B cell (primary cell): ENCODE data around the gene PLS3.

Experiments used
- EZH2 ChIP-seq: IDR thresholded peaks from 2 replicates; pipeline ENCODE4 v1.6.1; 2012; ENCODE audit warnings: borderline replicate concordance, low read depth, mild to moderate bottlenecking, moderate library complexity, low read length; ENCODE audit not compliant: insufficient read depth, poor library complexity, severe bottlenecking
- TF ChIP-seq, protein P1 (sequence below): fragments of 200-600 bp; IDR thresholded peaks from one replicate; pipeline ENCODE4 v1.8.0; 2022; ENCODE audit warnings: antibody characterized with exemption, mild to moderate bottlenecking

DNA sequence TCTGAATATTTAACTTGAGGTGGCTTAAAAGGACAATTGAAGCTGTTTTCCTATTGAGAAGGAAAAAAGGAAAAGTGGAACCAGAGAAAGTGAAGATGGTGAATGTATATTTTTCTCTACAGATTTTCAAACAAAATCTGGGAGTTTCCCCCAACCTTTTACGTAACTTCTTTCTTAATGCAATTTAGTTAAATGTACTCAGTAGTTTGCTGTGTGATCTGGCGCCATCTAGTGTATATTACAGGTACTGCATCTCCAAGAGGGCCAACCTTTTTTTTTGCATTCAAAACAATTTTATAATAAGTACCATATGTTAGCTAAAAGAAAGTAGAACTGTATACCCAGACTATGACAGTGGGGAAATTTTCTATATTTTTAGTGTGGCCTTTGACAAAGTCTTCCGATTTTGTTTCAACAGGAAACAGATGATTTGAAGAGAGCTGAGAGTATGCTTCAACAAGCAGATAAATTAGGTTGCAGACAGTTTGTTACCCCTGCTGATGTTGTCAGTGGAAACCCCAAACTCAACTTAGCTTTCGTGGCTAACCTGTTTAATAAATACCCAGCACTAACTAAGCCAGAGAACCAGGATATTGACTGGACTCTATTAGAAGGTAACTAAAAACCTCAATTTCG lies 82.0 kb downstream of the PLS3 start:
- TF ChIP-seq, protein P1, sequence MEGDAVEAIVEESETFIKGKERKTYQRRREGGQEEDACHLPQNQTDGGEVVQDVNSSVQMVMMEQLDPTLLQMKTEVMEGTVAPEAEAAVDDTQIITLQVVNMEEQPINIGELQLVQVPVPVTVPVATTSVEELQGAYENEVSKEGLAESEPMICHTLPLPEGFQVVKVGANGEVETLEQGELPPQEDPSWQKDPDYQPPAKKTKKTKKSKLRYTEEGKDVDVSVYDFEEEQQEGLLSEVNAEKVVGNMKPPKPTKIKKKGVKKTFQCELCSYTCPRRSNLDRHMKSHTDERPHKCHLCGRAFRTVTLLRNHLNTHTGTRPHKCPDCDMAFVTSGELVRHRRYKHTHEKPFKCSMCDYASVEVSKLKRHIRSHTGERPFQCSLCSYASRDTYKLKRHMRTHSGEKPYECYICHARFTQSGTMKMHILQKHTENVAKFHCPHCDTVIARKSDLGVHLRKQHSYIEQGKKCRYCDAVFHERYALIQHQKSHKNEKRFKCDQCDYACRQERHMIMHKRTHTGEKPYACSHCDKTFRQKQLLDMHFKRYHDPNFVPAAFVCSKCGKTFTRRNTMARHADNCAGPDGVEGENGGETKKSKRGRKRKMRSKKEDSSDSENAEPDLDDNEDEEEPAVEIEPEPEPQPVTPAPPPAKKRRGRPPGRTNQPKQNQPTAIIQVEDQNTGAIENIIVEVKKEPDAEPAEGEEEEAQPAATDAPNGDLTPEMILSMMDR: peak; percentile 89
- no peak for TF ChIP-seq EZH2
